SH-SY5Y (cell line): ENCODE measurements around the gene PROKR2.

Experiments used
- GATA2 ChIP-seq: IDR thresholded peaks from 2 replicates; pipeline ENCODE4 v1.6.1; 2011; ENCODE audit warnings: mild to moderate bottlenecking, low read depth, low read length
- GATA3 ChIP-seq: IDR thresholded peaks from 2 replicates; pipeline ENCODE4 v1.6.1; 2011; ENCODE audit warnings: low read depth, mild to moderate bottlenecking, low read length, moderate library complexity

The PROKR2 gene

DNA sequence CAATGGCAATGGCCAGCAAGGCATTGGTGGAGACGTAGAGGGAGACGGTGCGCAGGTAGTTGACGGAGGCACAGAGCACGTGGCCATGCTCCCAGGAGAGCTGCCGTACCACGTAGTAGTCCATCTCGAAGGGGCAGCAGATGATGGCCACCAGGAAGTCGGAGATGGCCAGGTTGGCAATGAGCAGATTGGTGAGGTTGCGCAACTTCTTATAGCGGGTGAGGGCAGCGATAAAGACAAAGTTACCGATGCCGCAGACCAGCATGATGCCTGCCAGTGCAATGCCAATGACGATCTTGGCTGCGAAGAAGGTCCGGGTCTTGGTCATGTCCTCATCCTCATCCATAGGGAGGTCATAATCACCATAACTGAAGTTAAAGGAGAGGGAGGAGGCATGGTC is 2.8 kb downstream of the PROKR2 start:
- TF ChIP-seq GATA3 (no peak), GATA2 (no peak)

DNA sequence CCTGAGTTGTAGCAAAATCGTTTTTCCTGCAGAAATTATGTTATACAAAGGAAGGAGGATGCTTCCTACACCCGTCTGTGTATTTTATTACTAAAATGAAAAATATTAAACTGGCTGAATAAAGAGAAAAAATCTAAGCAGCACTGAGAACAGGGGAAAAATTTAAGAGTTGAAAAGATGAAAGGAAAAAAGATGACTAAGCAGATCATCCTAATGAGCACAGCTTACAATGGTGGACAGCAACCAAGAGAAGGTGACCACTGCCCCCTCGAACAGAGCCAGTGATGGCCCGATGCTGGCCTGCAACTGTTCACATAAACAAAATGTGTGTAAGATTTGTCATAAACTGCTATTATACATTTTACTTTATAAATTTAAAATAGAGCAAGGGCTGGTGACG is 4.2 kb downstream of the PROKR2 start:
- no peak for TF ChIP-seq GATA3
- no peak for TF ChIP-seq GATA2

DNA sequence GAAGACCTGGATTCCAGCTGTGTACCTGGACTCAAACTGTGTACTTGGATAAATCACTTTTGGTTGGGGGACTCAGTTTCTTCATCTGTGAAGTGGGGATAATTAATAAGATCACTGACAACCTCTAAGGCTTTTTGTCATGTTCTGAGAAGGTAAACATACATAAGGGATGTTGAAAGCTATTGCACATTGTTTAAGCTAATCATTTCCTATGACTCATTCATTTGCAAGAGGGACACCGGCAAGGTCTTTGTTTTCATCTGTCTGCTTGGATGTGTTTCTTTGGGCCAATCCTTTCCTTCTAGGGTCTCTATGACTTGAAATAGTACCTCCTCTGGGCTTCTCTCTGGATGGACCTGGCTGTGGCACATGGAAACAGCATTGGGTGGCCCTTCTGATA is 6.8 kb downstream of the PROKR2 start:
- no peak for TF ChIP-seq GATA2
- no peak for TF ChIP-seq GATA3

DNA sequence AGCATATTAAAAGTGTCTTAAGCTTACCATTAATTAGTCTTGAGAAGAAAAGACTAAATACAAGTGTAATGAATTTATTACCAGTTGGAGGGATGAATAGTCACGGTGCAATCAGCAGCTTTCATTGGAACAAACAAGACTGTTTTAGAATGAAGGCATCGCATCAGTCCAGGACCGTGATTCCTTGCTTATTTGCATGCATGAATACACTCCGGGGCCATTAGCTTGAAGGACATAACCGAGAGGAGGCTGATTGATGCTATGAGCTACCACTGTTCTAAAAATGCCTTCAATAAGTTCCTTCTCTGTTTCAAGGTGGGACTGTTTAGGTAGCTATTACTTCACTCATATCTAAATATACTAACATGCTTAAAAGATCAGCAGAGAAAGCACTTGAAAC is 17.9 kb downstream of the PROKR2 start:
- TF ChIP-seq GATA3 (no peak), GATA2 (no peak)

DNA sequence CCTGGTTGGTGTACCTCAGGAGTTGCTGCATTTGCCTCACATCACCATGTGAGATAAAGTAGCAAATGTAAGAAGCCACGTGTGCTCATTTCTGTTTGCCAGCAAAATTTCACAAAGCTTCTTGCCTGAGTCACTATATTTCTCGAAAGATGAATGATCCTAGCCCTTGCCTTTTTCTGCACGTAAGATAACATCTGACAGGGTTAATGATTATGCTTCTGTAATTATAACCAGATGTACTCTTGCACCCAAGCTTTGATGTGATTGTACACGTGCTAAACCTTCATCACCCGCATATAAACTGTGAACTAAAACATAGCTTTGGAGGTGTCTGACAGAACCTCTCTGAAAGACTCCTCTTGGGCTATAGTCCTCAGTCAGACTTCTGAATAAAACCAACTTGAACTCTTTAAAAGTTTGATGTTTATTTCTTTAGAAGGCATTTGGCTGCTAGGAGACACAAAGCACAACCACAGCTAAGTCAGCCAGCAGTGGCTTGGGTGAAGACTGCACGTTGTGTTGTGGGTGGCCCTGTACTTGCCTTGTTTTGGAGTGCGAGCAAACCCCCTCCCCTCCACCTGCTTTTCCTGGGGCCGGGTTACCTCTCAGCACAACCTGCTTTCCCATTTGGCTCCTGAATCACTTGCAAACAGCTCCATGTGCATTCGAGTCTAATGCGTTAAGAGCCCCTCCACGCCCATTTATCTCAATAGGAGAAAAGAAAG is 19.3 kb downstream of the PROKR2 start:
- TF ChIP-seq GATA2 (peak; percentile 74), GATA3 (peak; percentile 80; the same call in 1 of the 2 replicates)

DNA sequence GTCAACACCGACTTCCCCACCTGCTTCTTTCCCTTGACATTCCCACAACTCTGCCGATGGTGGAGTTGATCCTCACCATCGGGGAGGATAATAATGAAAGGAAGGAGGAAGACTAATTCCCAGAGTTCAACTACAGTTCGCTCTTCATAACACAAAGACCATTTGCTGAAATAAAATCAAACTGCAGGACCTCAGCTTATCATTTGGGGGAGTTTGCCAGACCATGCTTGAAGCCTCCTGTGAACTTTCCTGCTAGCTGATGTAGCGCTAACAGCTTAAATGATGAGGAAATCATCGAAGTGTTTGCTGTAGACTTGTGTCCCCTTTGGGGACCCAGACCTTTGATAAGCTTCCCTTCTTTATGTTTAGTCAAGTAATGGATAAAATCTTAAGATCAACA is 26.2 kb downstream of the PROKR2 start:
- TF ChIP-seq GATA2 = no peak
- TF ChIP-seq GATA3 = no peak

DNA sequence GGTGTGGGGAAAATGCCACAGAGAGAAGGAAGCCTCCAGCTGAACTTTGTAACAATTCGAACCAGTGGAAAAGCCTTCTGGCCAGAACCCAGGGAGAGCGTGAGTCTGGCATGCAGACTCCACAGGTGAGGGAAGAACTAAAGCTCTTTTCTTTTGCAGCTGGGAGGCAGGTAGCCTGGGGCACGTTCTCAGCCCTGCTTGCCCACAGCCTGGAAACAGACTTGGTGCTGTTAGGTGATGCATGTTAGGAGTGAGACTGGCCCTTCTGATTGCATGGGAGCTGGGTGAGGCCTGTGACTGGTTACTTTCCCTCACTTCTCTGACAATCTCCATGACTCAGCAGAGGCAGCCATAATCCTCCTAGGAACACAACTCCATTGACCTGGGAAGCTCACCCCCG is 34.2 kb downstream of the PROKR2 start:
- TF ChIP-seq GATA3 = no peak

DNA sequence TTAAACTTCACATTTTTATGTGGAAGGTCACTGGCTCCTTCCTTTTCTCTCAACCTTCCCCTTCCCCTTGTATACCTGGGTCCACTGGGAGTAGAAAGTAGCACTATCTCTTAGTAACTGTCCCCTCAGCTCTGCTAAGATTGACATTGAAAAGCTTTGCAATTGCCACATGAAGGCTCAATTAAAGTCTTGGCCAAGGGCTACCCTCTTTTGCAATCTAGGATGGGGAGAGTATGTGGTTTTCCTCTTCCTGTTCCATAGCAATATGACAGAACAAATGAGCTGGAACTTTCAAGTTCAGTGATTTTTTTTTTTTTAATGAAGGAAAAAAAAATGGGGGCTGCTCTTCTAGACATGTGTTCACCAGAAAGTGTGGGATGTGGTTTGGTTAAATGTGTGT is 37.1 kb downstream of the PROKR2 start:
- TF ChIP-seq GATA3 (no peak), GATA2 (no peak)

DNA sequence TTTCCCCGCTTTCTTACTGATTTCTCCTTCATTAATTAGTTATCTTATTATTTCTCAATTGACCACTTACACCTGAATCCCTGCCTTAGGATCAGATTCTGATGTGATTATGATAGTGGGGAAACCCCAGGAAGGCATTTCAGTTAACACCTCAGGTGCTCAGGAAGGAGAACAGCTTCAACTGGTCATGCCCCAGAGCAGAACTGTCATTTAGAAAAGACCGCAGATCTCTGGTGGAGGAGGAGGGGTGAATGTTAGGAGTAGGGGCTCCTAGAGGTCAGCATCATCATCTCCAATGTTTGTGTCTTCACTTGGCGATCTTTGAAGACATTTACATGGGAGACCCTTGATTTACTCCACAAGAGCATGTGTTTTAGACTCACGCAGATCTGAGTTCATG is 44.5 kb downstream of the PROKR2 start:
- TF ChIP-seq GATA2 (no peak), GATA3 (no peak)

DNA sequence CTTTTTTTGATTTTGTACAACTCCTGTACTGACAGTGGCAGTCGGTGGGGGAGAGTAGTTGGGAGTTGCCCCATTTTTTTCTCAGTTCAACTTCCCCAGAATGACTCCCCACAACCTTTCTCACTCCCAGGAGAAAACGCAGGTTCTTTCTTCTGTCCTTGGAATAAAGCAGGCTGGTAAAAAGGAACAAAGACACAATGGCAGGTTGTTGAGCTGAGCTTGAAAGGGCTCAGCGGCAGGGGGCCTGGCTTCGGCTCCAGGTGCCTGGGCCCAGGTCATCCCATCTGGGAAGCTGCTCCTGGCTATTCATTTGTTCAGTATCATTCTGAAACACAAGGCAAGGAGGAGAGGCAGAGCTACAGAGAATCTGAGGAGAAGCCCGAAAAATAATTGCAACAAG is 46.2 kb downstream of the PROKR2 start:
- TF ChIP-seq GATA3 = no peak
- TF ChIP-seq GATA2 = no peak

DNA sequence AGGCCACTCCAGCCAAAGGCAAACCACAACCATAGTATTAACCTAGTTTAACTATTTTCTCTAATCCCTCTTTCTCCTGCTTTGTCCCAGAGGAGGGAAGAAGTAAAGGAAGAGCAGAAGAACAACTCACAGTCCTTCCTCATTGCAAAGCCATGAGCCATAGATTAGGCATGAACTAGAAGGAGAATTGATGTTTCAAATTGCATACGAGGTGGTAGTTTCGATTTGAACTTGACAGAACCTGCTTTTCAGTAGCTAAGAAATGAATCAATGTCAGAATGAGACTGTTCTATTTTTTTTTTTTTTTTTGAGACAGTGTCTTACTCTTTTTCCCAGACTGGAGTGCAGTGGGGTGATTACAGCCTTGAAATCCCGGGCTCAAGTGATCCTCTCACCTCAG is 48.3 kb downstream of the PROKR2 start:
- TF ChIP-seq GATA2 (no peak), GATA3 (no peak)

DNA sequence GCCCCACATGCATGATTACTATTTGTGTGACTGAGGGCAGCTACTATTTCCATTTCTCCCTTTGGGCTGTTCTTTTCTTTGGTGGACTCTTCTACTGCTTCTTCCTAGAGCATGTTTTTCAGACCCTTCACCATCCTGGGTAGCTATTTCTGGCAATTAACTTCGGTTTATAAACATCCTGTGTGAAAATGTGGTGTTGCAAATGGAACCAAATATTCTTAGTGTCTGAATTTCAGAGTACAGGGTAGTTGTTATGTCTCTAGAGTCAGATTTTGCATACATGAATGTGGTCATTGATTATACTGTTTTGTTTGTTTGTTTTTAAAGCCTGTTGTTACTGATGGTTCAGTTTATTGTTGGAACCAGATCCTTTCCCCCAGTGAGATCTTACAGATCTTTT is 49.7 kb downstream of the PROKR2 start:
- TF ChIP-seq GATA2 (no peak), GATA3 (no peak)
